GM12873 (cell line): ENCODE results near the gene MAST3.

Experiments
- TF ChIP-seq, protein P1 (sequence below): IDR thresholded peaks from 2 replicates; pipeline ENCODE4 v1.5.1; 2012; ENCODE audit warnings: low read depth, mild to moderate bottlenecking, moderate library complexity, low read length, control low read depth; ENCODE audit not compliant: insufficient read depth; ENCODE audit errors: missing control alignments

MAST3 gene

DNA sequence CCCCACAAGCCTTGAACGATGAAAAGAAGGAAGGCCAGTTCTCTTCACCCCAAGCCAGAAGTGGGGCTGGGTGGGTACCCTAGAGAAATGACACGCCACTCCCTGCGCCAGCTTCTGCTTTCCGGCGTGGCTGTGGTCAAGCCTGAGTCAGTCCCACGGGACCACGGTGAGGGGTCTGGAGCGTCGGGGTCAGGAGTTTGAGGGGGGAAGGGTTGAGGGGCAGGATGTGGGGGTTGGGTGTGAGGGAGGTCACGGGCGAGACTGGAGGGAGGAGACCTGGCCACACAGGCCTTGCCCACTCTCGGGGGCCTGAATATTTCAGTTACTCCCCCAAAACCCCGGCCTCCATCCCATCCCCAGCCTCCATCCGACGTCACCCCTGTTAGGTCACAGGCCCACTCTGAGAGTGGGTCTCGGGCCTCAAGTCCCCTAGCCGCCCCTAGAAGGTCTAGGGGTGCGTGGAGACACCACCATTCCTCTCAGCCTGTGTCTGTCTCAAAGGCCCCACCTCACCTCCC, 75.5 kb downstream of the MAST3 start:
- TF ChIP-seq, protein P1, sequence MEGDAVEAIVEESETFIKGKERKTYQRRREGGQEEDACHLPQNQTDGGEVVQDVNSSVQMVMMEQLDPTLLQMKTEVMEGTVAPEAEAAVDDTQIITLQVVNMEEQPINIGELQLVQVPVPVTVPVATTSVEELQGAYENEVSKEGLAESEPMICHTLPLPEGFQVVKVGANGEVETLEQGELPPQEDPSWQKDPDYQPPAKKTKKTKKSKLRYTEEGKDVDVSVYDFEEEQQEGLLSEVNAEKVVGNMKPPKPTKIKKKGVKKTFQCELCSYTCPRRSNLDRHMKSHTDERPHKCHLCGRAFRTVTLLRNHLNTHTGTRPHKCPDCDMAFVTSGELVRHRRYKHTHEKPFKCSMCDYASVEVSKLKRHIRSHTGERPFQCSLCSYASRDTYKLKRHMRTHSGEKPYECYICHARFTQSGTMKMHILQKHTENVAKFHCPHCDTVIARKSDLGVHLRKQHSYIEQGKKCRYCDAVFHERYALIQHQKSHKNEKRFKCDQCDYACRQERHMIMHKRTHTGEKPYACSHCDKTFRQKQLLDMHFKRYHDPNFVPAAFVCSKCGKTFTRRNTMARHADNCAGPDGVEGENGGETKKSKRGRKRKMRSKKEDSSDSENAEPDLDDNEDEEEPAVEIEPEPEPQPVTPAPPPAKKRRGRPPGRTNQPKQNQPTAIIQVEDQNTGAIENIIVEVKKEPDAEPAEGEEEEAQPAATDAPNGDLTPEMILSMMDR = no peak

DNA sequence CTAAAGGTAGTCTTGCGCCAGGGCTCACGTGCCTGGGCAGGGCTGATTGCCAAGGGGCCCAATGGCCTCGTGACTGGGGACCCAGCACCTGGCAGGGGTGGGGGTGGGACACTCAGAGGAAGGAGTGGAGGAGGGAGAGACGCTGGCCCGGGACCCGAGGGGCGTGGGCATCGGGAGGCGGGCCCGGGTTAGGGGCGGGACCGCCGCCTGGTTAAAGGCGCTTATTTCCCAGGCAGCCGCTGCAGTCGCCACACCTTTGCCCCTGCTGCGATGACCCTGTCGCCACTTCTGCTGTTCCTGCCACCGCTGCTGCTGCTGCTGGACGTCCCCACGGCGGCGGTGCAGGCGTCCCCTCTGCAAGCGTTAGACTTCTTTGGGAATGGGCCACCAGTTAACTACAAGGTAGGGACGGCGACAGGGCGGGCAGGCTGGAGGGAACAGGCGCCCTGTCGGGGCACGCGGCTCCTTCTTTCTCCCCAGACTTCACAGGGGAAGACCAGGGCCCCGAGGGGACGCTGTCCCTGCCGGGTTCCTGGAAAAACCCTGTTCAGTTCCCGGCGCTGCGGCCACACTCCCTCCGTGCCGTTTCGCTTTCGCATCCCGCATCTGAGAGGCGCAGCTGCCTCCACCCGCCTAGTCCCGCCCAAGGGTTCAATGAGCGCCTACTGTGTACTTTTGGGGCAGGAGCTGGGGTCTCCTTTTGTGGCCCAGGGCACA, 76.2 kb downstream of the MAST3 start, which contains the start of gene IFI30:
Gene IFI30 (plus strand): TSS at position 242 of the 717 bp plus-strand sequence. CDS start 29 bp downstream, at position 271.
- TF ChIP-seq, protein P1 = no peak

DNA sequence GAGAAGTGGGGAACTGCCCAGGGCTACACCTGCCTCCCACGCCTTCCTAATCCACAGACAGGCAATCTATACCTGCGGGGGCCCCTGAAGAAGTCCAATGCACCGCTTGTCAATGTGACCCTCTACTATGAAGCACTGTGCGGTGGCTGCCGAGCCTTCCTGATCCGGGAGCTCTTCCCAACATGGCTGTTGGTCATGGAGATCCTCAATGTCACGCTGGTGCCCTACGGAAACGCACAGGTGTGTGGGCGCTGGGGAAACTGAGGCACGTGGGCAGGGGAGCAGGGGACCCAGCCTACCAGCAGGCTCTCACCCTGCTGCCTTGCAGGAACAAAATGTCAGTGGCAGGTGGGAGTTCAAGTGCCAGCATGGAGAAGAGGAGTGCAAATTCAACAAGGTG, 77.4 kb downstream of the MAST3 start:
- TF ChIP-seq, protein P1 = no peak

DNA sequence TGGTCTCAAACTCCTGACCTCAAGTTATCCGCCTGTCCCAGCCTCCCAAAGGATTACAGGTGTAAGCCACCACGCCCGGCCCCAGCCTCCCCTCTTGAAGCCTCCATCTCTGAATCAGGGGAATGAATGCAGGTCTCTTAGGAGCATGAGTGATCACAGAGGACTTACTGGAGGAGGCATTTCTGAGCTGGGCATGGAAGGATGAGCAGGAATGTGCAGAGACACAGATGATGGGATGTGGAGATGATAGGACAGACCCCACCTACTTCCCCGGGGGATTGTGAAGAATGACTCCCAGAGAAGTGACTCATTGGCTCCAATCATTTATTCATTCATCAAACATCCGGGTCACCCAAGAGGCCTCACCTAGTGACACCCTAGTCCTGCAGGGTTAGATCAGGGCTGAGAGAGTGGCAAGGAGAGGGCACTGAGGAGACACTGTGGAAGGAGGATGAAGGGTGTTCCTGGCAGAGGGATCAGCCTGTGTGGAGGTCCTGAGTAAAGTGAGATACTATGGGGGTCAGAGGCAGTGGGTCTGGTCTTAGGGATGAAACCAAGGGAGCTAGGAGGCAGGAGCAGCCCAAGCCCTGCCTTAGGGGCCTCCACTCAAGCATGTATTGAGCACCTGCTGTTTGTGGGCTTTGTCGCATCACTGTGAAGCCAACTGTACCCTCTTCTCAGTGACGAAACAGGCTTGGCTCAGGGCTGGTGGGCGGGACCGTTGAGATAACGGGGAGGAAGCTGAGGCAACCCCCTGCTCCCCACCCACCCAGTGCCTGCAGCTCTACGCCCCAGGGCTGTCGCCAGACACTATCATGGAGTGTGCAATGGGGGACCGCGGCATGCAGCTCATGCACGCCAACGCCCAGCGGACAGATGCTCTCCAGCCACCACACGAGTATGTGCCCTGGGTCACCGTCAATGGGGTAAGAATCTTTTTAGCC, 79.1 kb downstream of the MAST3 start:
- TF ChIP-seq, protein P1 = no peak

DNA sequence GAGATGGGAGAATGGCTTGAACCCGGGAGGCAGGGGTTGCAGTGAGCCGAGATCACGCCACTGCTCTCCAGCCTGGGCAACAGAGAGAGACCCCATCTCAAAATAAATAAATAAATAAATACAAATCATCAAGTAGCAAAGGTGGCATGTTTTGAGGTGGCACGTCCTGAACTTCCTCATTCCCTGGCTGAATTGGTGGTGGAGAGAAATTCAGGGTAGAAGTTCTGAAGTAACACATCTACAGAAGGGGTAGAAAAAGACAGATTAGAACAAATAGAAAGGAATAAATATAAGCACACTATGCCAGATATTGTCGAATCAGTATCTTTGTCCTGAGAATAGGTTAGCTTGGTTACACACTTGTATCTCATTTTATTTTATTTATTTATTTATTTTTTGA, 82.4 kb downstream of the MAST3 start:
- TF ChIP-seq, protein P1 = no peak

DNA sequence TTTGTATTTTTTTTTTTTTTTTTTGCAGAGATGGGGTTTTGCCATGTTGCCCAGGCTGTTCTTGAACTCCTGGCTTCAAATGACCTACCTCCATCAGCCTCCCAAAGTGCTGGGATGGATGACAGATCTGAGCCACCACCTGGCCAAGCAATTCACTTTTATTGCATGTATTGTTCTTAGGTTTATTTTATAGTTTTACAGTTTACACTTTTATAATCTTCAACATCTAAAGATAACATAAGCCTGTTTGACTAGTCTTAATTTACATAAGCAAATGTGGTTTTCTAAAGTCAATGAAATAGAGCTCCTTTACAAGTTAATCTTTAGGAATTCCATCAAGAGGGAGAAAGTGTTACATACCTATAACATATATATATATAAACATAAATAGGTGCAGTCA, 86.0 kb downstream of the MAST3 start:
- TF ChIP-seq, protein P1 = no peak

DNA sequence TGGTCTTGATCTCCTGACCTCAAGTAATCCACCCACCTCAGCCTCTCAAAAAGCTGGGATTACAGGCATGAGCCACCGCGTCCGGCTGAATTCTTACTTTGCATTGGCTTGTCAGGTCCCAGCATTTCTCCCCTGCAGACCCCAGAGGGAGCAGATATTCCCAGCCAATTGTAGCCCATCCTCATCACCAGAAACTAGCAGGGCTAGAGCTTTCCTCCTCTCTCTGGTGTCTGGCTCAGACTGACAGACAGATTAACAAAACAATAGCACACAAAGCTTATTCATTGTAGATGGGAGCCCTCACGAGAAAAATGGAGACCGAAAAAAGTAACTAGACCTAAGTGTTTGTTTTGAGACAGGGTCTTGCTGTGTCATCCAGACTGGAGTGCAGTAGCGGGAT, 88.0 kb downstream of the MAST3 start:
- TF ChIP-seq, protein P1 = no peak
